ENCODE results near the gene CHCHD4. TPM values are rescaled to one million over a fixed set of nuclear protein-coding genes. Genes with fewer than 3 reads are reported as not detected.

Gene CHCHD4
- polyA plus RNA-seq, 1 of the 3 experiments (the other 2 are of a cell fraction): 15.4 TPM

- DNase-seq: no peak
- H4K20me1 ChIP-seq (ENCODE audit: insufficient read depth): no peaks in the 10 kb centered on the region
- H3K36me3 ChIP-seq (replicated peaks in 1 of 2; ENCODE audit: control insufficient read depth in 1 of 2, insufficient read depth in 2 of 2, low read length in 1 of 2): no peaks in the 10 kb centered on the region
- H3K27me3 ChIP-seq (ENCODE audit: insufficient read depth): no peaks in the 10 kb centered on the region
- H3K79me2 ChIP-seq (ENCODE audit: insufficient read depth): no peaks in the 10 kb centered on the region
- TF ChIP-seq RXRA (IDR thresholded peaks at IDR 0.05; ENCODE audit: borderline replicate concordance, low read depth) (no peak), TEAD4 (IDR thresholded peaks at IDR 0.05; ENCODE audit: borderline replicate concordance, insufficient read depth) (no peak), PBX3 (IDR thresholded peaks at IDR 0.05) (no peak), MAX (IDR thresholded peaks at IDR 0.05; ENCODE audit: low read depth) (no peak), SMC3 (IDR thresholded peaks at IDR 0.05; ENCODE audit: low read depth, low read length) (no peak), FOXM1 (IDR thresholded peaks at IDR 0.05; ENCODE audit: low read depth) (no peak), FOSL2 (IDR thresholded peaks at IDR 0.05; ENCODE audit: borderline replicate concordance, low read depth) (no peak), USF2 (IDR thresholded peaks at IDR 0.05; ENCODE audit: borderline replicate concordance, low read depth, low read length) (no peak), IRF3 (IDR thresholded peaks at IDR 0.05; ENCODE audit: low read depth, low read length) (no peak), EZH2phosphoT487 (IDR thresholded peaks at IDR 0.05; ENCODE audit: borderline replicate concordance, low read depth) (no peak), YY1 (IDR thresholded peaks at IDR 0.05; ENCODE audit: low read depth) (no peak), RFX5 (IDR thresholded peaks at IDR 0.05; ENCODE audit: low read length) (no peak)
- no peak overlapping the region for H3K4me2 ChIP-seq
- ChIA-PET CTCF (interaction anchor here (1.2 to 1.4 kb wide), 2 partner anchors 25 to 168 kb away, joined by 3 to 4 read pairs; no protein-coding TSS in a partner anchor), POLR2A (interaction anchor here (0.6 kb wide), 1 partner anchor 77 kb away, joined by 4 read pairs; no protein-coding TSS in a partner anchor)
- no CpG with 5 or more reads among the region's 4 CpGs for WGBS (ENCODE audit: low lambda C conversion rate)
- no peaks in the 10 kb centered on the region for H3K9me2 ChIP-seq
- no peak overlapping the region for H2AFZ ChIP-seq (ENCODE audit: low read depth)
- no peak overlapping the region for H3K9ac ChIP-seq
- H3K9me3 ChIP-seq: no peaks in the 10 kb centered on the region
- no peaks in the 10 kb centered on the region for H3K4me1 ChIP-seq (ENCODE audit: control insufficient read depth in 1 of 2, insufficient read depth in 2 of 2, low read depth in 1 of 2, low read length in 1 of 2)
- H3K4me3 ChIP-seq (ENCODE audit: low read depth in 2 of 2, low read length in 1 of 2): no peak overlapping the region
- no peaks in the 10 kb centered on the region for H3F3A ChIP-seq (replicated peaks; ENCODE audit: insufficient read depth)
- H3K27ac ChIP-seq (ENCODE audit: low read depth in 2 of 2, low read length in 1 of 2): no peak overlapping the region
Observed at GRCh38 chr3:14064910-14065309, 59.8 kb downstream of the CHCHD4 start.

GRCh38 chr3:14063152-14063551, 61.5 kb downstream of the CHCHD4 start:
- Histone ChIP-seq H3K27ac (ENCODE audit: low read depth in 2 of 2, low read length in 1 of 2) (no peak overlapping the region), H3K79me2 (ENCODE audit: insufficient read depth) (no peaks in the 10 kb centered on the region), H4K20me1 (ENCODE audit: insufficient read depth) (no peaks in the 10 kb centered on the region), H3K9me3 (no peaks in the 10 kb centered on the region), H3K36me3 (replicated peaks in 1 of 2; ENCODE audit: control insufficient read depth in 1 of 2, insufficient read depth in 2 of 2, low read length in 1 of 2) (no peaks in the 10 kb centered on the region), H3K9ac (no peak overlapping the region), H3K27me3 (ENCODE audit: insufficient read depth) (no peaks in the 10 kb centered on the region), H3K9me2 (no peaks in the 10 kb centered on the region), H3K4me1 (ENCODE audit: control insufficient read depth in 1 of 2, insufficient read depth in 2 of 2, low read depth in 1 of 2, low read length in 1 of 2) (no peaks in the 10 kb centered on the region), H3K4me2 (no peak overlapping the region), H3K4me3 (ENCODE audit: low read depth in 2 of 2, low read length in 1 of 2) (no peak overlapping the region), H2AFZ (ENCODE audit: low read depth) (no peak overlapping the region), H3F3A (replicated peaks; ENCODE audit: insufficient read depth) (no peaks in the 10 kb centered on the region)
- 18% methylated on average over 2 of the region's 2 CpGs for WGBS (ENCODE audit: low lambda C conversion rate)
- ChIA-PET POLR2A (no interaction called here), CTCF (interaction anchor here (0.6 kb wide), 1 partner anchor 167 kb away, joined by 3 read pairs; no protein-coding TSS in a partner anchor)
- TF ChIP-seq EZH2phosphoT487 (IDR thresholded peaks at IDR 0.05; ENCODE audit: borderline replicate concordance, low read depth) (no peak), TEAD4 (IDR thresholded peaks at IDR 0.05; ENCODE audit: borderline replicate concordance, insufficient read depth) (no peak), MXI1 (IDR thresholded peaks at IDR 0.05; ENCODE audit: low read depth, low read length) (no peak), RAD21 (IDR thresholded peaks at IDR 0.05; ENCODE audit: low read length) (no peak), CHD2 (IDR thresholded peaks at IDR 0.05; ENCODE audit: low read length, partially characterized antibody) (no peak), ZBTB33 (IDR thresholded peaks at IDR 0.05; ENCODE audit: borderline replicate concordance, low read depth) (no peak)
- no peak for DNase-seq
